Measurements from ENCODE around the gene SLC12A4. TPM values are rescaled to one million over a fixed set of nuclear protein-coding genes. Genes with fewer than 3 reads are reported as not detected.

The SLC12A4 gene
- total RNA-seq, 1 experiment from 2014 or later: 107 TPM

GRCh38 chr16:67943619-67944504 lies 24.6 kb downstream of the SLC12A4 start, which contains the start of gene LCAT:
LCAT (minus strand) TSS chr16:67944120; CDS start chr16:67944101, 19 bp downstream.
- intact Hi-C loops (cut with micrococcal nuclease; ENCODE audit: unreplicated experiment): no loop called here
- H3K9me3 ChIP-seq: no peaks in the 10 kb centered on the region
- Mint-ChIP-seq H3K4me3 (ENCODE audit: unreplicated experiment) (no peak within 1 kb of the TSS), H3K27ac (ENCODE audit: unreplicated experiment) (no peak within 1 kb of the TSS), H3K36me3 (ENCODE audit: insufficient read depth, unreplicated experiment) (peaks cover 93% of the 10 kb centered on the region), H3K27me3 (ENCODE audit: insufficient read depth, unreplicated experiment) (no peaks in the 10 kb centered on the region), H3K4me1 (ENCODE audit: low read depth, unreplicated experiment) (peaks cover 6% of the 10 kb centered on the region), H3K9me3 (ENCODE audit: unreplicated experiment) (no peaks in the 10 kb centered on the region)
- BruUV-seq (replicated peaks): no TSS peak
- H3K4me3 ChIP-seq (ENCODE audit: low read depth, low read length): no peak within 1 kb of the TSS
- POLR2A ChIA-PET: interaction anchor here (0.6 kb wide), 1 partner anchor 249 kb away, joined by 6 read pairs; no protein-coding TSS in a partner anchor
- no peak for DNase-seq
- peaks cover 4% of the 10 kb centered on the region for H3K36me3 ChIP-seq (ENCODE audit: control insufficient read depth, insufficient read depth, low read length)
- no peaks in the 10 kb centered on the region for H3K27me3 ChIP-seq (replicated peaks; ENCODE audit: control insufficient read depth, insufficient read depth, low read length)
- TF ChIP-seq CTCF (IDR thresholded peaks at IDR 0.05; ENCODE audit: insufficient read depth in 1 of 2, low read depth in 1 of 2, low read length in 1 of 2, severe bottlenecking in 1 of 2, unreplicated experiment in 1 of 2): no peak
- CTCF ChIA-PET: interaction anchor here (0.6 to 1.2 kb wide), 3 partner anchors 8 to 37 kb away, joined by 3 to 4 read pairs (median 4); no protein-coding TSS in a partner anchor
- H3K4me1 ChIP-seq: peaks cover 6% of the 10 kb centered on the region; the same call in 1 of the 2 replicates

- DNase-seq: no peak
- peaks cover 2% of the 10 kb centered on the region; the same call in 1 of the 2 replicates for H3K36me3 ChIP-seq (ENCODE audit: control insufficient read depth, insufficient read depth, low read length)
- peaks cover 6% of the 10 kb centered on the region; the same call in 1 of the 2 replicates for H3K4me1 ChIP-seq
- ChIA-PET CTCF (interaction anchor here (1.1 to 1.6 kb wide), 4 partner anchors 8 to 128 kb away, joined by 3 to 5 read pairs (median 4); no protein-coding TSS in a partner anchor), POLR2A (interaction anchor here (0.6 kb wide), 1 partner anchor 249 kb away, joined by 6 read pairs; no protein-coding TSS in a partner anchor)
- no peak overlapping the region for H3K4me3 Mint-ChIP-seq (ENCODE audit: unreplicated experiment)
- no peaks in the 10 kb centered on the region for H3K9me3 Mint-ChIP-seq (ENCODE audit: unreplicated experiment)
- BruUV-seq (replicated peaks): no TSS peak
- no peak for TF ChIP-seq CTCF (IDR thresholded peaks at IDR 0.05; ENCODE audit: insufficient read depth in 1 of 2, low read depth in 1 of 2, low read length in 1 of 2, severe bottlenecking in 1 of 2, unreplicated experiment in 1 of 2)
- no peak overlapping the region for H3K4me3 ChIP-seq (ENCODE audit: low read depth, low read length)
- H3K27me3 ChIP-seq (replicated peaks; ENCODE audit: control insufficient read depth, insufficient read depth, low read length): no peaks in the 10 kb centered on the region
- no peak overlapping the region for H3K27ac Mint-ChIP-seq (ENCODE audit: unreplicated experiment)
- H3K36me3 Mint-ChIP-seq (ENCODE audit: insufficient read depth, unreplicated experiment): peaks cover 93% of the 10 kb centered on the region
- peaks cover 6% of the 10 kb centered on the region for H3K4me1 Mint-ChIP-seq (ENCODE audit: low read depth, unreplicated experiment)
- no peaks in the 10 kb centered on the region for H3K9me3 ChIP-seq
- intact Hi-C loops (cut with micrococcal nuclease; ENCODE audit: unreplicated experiment): no loop called here
- H3K27me3 Mint-ChIP-seq (ENCODE audit: insufficient read depth, unreplicated experiment): no peaks in the 10 kb centered on the region
Measured at GRCh38 chr16:67943256-67943618, 25.2 kb downstream of the SLC12A4 start.

- CTCF ChIA-PET: interaction anchor here (0.8 to 1.6 kb wide), 5 partner anchors 11 to 128 kb away, joined by 3 to 6 read pairs (median 4); no protein-coding TSS in a partner anchor
- Mint-ChIP-seq H3K27me3 (ENCODE audit: insufficient read depth, unreplicated experiment) (no peaks in the 10 kb centered on the region), H3K4me3 (ENCODE audit: unreplicated experiment) (no peak overlapping the region), H3K36me3 (ENCODE audit: insufficient read depth, unreplicated experiment) (peaks cover 91% of the 10 kb centered on the region), H3K4me1 (ENCODE audit: low read depth, unreplicated experiment) (peaks cover 6% of the 10 kb centered on the region), H3K27ac (ENCODE audit: unreplicated experiment) (no peak overlapping the region), H3K9me3 (ENCODE audit: unreplicated experiment) (no peaks in the 10 kb centered on the region)
- peaks cover 6% of the 10 kb centered on the region; the same call in 1 of the 2 replicates for H3K4me1 ChIP-seq
- H3K36me3 ChIP-seq (ENCODE audit: control insufficient read depth, insufficient read depth, low read length): no peaks in the 10 kb centered on the region; the same call in 1 of the 2 replicates
- no peak overlapping the region for H3K4me3 ChIP-seq (ENCODE audit: low read depth, low read length)
- no TSS peak for BruUV-seq (replicated peaks)
- no peak for TF ChIP-seq CTCF (IDR thresholded peaks at IDR 0.05; ENCODE audit: insufficient read depth in 1 of 2, low read depth in 1 of 2, low read length in 1 of 2, severe bottlenecking in 1 of 2, unreplicated experiment in 1 of 2)
- intact Hi-C loops (cut with micrococcal nuclease; ENCODE audit: unreplicated experiment): no loop called here
- no peaks in the 10 kb centered on the region for H3K27me3 ChIP-seq (replicated peaks; ENCODE audit: control insufficient read depth, insufficient read depth, low read length)
- POLR2A ChIA-PET: interaction anchor here (0.6 kb wide), 1 partner anchor 248 kb away, joined by 6 read pairs; no protein-coding TSS in a partner anchor
- H3K9me3 ChIP-seq: no peaks in the 10 kb centered on the region
- no peak for DNase-seq
Measured at GRCh38 chr16:67942510-67943255, 25.8 kb downstream of the SLC12A4 start.
